CD4-positive, alpha-beta T cell (primary cell): ENCODE data around the gene KCND3. TPM values are rescaled to one million over a fixed set of nuclear protein-coding genes. Genes with fewer than 3 reads are reported as not detected.

ENCODE experiments used
- ATAC-seq: fragments of 200-7000 bp; cut with Tn5 transposase; one replicate; pipeline ENCODE4 v1.10.0; 2022; ENCODE audit warnings: mild to moderate bottlenecking; ENCODE audit not compliant: poor library complexity
- CTCF ChIA-PET: fragments of 350-600 bp; sonication (Branson Sonifier 250); formaldehyde crosslinking; loops from one replicate; lab custom pipeline; 2021; ENCODE audit warnings: antibody characterized with exemption, inconsistent platforms; lab: Charles Lee
- POLR2A ChIA-PET: fragments of 350-600 bp; sonication (Branson Sonifier 250); formaldehyde crosslinking; loops from one replicate; lab custom pipeline; 2021; ENCODE audit warnings: antibody characterized with exemption, inconsistent platforms; lab: Charles Lee
- DNase-seq, 14 experiments: peaks; one replicate each; pipeline ENCODE4 v3.0.0-alpha.2; 2013 to 2020; ENCODE audit warnings: mixed read lengths in 2 of 14
- H3K27ac ChIP-seq, 2 donors: one replicate each; pipeline versions ENCODE4 v1.5.1 to v1.7.0; 2013; ENCODE audit warnings: low read length in 2 of 2, low read depth in 1 of 2, mild to moderate bottlenecking in 1 of 2
- H3K27me3 ChIP-seq, 2 experiments: 1 replicate in 1 of 2; 2 replicates in 1 of 2; pipeline versions ENCODE4 v1.6.1 to v1.7.0; 2013; ENCODE audit warnings: low read length in 2 of 2, control low read depth in 1 of 2, mild to moderate bottlenecking in 1 of 2, moderate library complexity in 1 of 2; ENCODE audit not compliant: insufficient read depth in 2 of 2, control insufficient read depth in 1 of 2
- H3K36me3 ChIP-seq: one replicate; pipeline ENCODE4 v1.6.1; 2013; ENCODE audit warnings: low read length, control low read depth; ENCODE audit not compliant: insufficient read depth
- H3K4me1 ChIP-seq: one replicate; pipeline ENCODE4 v1.6.1; 2013; ENCODE audit warnings: low read length, control low read depth; ENCODE audit not compliant: insufficient read depth
- H3K4me3 ChIP-seq: one replicate; pipeline ENCODE4 v1.5.1; 2013; ENCODE audit warnings: mild to moderate bottlenecking, low read length, moderate library complexity
- H3K9me3 ChIP-seq, 2 experiments: 1 replicate in 1 of 2; 2 replicates in 1 of 2; pipeline versions ENCODE4 v1.6.1 to v1.7.0; 2013; ENCODE audit warnings: low read length in 2 of 2, mild to moderate bottlenecking in 2 of 2, control low read depth in 1 of 2, moderate library complexity in 1 of 2; ENCODE audit not compliant: control insufficient read depth in 1 of 2, insufficient read depth in 1 of 2
- H3K27ac Mint-ChIP-seq: one replicate; pipeline ENCODE4 v1.8.0; 2020; ENCODE audit warnings: mixed read lengths
- H3K27me3 Mint-ChIP-seq: one replicate; pipeline ENCODE4 v1.8.0; 2021; ENCODE audit warnings: mixed read lengths
- H3K36me3 Mint-ChIP-seq: one replicate; pipeline ENCODE4 v1.8.0; 2021; ENCODE audit warnings: low read depth, mixed read lengths
- H3K4me1 Mint-ChIP-seq: one replicate; pipeline ENCODE4 v1.8.0; 2021; ENCODE audit warnings: low read depth, mixed read lengths
- H3K4me3 Mint-ChIP-seq: one replicate; pipeline ENCODE4 v1.8.0; 2020; ENCODE audit warnings: mild to moderate bottlenecking, mixed read lengths
- H3K9me3 Mint-ChIP-seq: one replicate; pipeline ENCODE4 v1.8.0; 2020; ENCODE audit warnings: mixed read lengths
- intact Hi-C, 2 experiments: fragments of 100-400 bp; cut with DNase I in 1 of 2; cut with micrococcal nuclease in 1 of 2; formaldehyde crosslinking; loops; one replicate each; pipeline versions ENCODE4 v1.15.1 to v1.9.0; 2023 to 2025; cut with DNase I, micrococcal nuclease
- total RNA-seq, 174 experiments: library from RNA in 2 of 174; stranded (reverse) in 2 of 174; gene quantifications; one replicate each; pipeline ENCODE4 v1.2.3 and lab custom pipeline; 2021 to 2026
- TF ChIP-seq, protein P1 (sequence below): fragments of 200-600 bp; IDR thresholded peaks from one replicate; pipeline ENCODE4 v1.8.0; 2022; ENCODE audit warnings: antibody characterized with exemption, mild to moderate bottlenecking

KCND3 gene
- total RNA-seq, 2 experiments from 2014 or later = 0.05 TPM; not detected in 1

DNA sequence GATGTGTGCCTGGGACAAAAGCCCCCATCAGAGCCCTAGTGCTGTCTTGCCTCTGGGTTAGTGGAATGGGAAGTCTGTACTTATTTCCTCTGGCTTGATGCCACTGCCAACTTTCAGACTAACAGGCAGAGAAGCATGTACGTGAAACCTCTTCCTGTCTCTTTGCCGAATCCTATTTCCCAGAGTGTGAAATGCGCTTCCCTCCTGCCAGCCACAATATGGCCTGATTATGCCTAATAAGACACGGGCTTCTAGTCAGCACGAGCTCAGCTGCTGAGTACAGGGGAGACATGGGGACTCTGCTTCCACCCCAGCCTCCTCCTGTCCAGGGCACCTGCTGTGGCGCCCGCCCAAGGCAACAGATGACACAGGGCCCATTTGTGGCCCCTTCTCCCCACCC, 111.4 kb downstream of the KCND3 start:
- ChIA-PET POLR2A (no interaction called here), CTCF (no interaction called here)
- Histone ChIP-seq H3K36me3 (no peaks in the 10 kb centered on the region), H3K27me3 (peaks cover 18 to 25% of the 10 kb centered on the region in 2 experiments), H3K4me1 (no peaks in the 10 kb centered on the region), H3K27ac (no peak overlapping the region), H3K9me3 (no peaks in the 10 kb centered on the region), H3K4me3 (no peak overlapping the region)
- Mint-ChIP-seq H3K9me3 (no peaks in the 10 kb centered on the region), H3K4me1 (no peaks in the 10 kb centered on the region), H3K36me3 (no peaks in the 10 kb centered on the region), H3K27ac (no peak overlapping the region), H3K27me3 (peaks cover 67% of the 10 kb centered on the region), H3K4me3 (no peak overlapping the region)
- DNase-seq = no peak
- intact Hi-C loops = no loop called here
- ATAC-seq = no peak
- TF ChIP-seq, protein P1, sequence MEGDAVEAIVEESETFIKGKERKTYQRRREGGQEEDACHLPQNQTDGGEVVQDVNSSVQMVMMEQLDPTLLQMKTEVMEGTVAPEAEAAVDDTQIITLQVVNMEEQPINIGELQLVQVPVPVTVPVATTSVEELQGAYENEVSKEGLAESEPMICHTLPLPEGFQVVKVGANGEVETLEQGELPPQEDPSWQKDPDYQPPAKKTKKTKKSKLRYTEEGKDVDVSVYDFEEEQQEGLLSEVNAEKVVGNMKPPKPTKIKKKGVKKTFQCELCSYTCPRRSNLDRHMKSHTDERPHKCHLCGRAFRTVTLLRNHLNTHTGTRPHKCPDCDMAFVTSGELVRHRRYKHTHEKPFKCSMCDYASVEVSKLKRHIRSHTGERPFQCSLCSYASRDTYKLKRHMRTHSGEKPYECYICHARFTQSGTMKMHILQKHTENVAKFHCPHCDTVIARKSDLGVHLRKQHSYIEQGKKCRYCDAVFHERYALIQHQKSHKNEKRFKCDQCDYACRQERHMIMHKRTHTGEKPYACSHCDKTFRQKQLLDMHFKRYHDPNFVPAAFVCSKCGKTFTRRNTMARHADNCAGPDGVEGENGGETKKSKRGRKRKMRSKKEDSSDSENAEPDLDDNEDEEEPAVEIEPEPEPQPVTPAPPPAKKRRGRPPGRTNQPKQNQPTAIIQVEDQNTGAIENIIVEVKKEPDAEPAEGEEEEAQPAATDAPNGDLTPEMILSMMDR = no peak

DNA sequence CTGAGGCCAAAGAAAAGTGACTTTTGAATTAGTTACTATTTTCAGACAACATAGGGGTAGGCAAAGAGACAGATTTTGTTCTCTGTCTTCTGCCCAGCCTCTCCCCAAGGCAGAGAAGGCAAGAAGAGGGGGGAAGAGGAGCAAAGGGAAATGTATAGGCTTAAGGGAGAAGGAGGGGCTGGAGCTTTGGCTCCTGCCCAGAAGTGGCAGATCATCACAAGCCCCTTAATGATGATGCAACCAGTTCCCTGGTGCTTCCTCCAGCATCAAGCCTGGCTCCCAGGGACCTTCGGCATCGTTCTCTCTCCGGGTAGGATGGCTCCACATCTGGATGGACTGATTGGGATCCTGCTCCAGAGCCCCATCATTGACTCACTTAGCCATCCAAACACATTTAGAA, 112.8 kb downstream of the KCND3 start:
- H3K27ac ChIP-seq = no peak overlapping the region
- Mint-ChIP-seq H3K36me3 (no peaks in the 10 kb centered on the region), H3K27ac (no peak overlapping the region), H3K9me3 (no peaks in the 10 kb centered on the region), H3K4me3 (no peak overlapping the region), H3K4me1 (no peaks in the 10 kb centered on the region), H3K27me3 (peaks cover 54% of the 10 kb centered on the region)
- intact Hi-C loops = no loop called here
- POLR2A ChIA-PET = no interaction called here
- TF ChIP-seq, protein P1 = no peak
- H3K36me3 ChIP-seq = no peaks in the 10 kb centered on the region
- H3K4me1 ChIP-seq = no peaks in the 10 kb centered on the region
- peaks cover 12 to 23% of the 10 kb centered on the region in 2 experiments for H3K27me3 ChIP-seq
- no peak overlapping the region for H3K4me3 ChIP-seq
- CTCF ChIA-PET = no interaction called here
- H3K9me3 ChIP-seq = no peaks in the 10 kb centered on the region
- DNase-seq (no peak), ATAC-seq (no peak)

DNA sequence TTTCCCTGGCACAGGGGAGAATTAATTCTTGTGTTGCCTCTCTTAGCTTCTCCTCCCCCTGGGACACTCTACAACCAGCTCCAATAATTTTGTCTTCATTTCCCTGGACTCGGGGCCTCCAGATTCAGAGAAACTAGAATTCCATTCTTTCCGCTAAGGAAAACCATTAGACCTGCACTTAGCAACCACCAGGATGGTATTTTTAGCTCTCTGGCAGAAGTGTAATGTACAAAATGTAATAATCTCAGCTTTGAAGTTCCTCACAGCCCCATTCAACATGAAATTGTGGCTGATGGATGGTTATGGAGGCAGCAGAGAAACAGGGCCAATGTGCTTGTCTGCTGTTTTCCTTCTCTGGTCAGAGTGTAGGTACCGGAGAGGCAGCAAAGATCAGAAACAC, 113.8 kb downstream of the KCND3 start:
- TF ChIP-seq, protein P1 = no peak
- ChIA-PET CTCF (no interaction called here), POLR2A (no interaction called here)
- intact Hi-C loops = no loop called here
- no peak overlapping the region for H3K4me3 Mint-ChIP-seq
- H3K4me3 ChIP-seq = no peak overlapping the region
- H3K9me3 ChIP-seq = no peaks in the 10 kb centered on the region
- H3K9me3 Mint-ChIP-seq = no peaks in the 10 kb centered on the region
- H3K27ac Mint-ChIP-seq = no peak overlapping the region
- no peak overlapping the region for H3K27ac ChIP-seq
- H3K36me3 Mint-ChIP-seq = no peaks in the 10 kb centered on the region
- H3K36me3 ChIP-seq = no peaks in the 10 kb centered on the region
- ATAC-seq = no peak
- H3K4me1 ChIP-seq = no peaks in the 10 kb centered on the region
- H3K27me3 ChIP-seq = peaks cover 5 to 24% of the 10 kb centered on the region in 2 experiments
- H3K4me1 Mint-ChIP-seq = no peaks in the 10 kb centered on the region
- H3K27me3 Mint-ChIP-seq = peaks cover 45% of the 10 kb centered on the region
- DNase-seq = no peak
